Measurements from ENCODE around the gene PRPF38B.
"Not testable (repeated sequence)": the region's sequence is repeated elsewhere in the genome, so short reads cannot be mapped to it uniquely, and the experiment has no call there.

PRPF38B gene, protein sequence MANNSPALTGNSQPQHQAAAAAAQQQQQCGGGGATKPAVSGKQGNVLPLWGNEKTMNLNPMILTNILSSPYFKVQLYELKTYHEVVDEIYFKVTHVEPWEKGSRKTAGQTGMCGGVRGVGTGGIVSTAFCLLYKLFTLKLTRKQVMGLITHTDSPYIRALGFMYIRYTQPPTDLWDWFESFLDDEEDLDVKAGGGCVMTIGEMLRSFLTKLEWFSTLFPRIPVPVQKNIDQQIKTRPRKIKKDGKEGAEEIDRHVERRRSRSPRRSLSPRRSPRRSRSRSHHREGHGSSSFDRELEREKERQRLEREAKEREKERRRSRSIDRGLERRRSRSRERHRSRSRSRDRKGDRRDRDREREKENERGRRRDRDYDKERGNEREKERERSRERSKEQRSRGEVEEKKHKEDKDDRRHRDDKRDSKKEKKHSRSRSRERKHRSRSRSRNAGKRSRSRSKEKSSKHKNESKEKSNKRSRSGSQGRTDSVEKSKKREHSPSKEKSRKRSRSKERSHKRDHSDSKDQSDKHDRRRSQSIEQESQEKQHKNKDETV

DNA sequence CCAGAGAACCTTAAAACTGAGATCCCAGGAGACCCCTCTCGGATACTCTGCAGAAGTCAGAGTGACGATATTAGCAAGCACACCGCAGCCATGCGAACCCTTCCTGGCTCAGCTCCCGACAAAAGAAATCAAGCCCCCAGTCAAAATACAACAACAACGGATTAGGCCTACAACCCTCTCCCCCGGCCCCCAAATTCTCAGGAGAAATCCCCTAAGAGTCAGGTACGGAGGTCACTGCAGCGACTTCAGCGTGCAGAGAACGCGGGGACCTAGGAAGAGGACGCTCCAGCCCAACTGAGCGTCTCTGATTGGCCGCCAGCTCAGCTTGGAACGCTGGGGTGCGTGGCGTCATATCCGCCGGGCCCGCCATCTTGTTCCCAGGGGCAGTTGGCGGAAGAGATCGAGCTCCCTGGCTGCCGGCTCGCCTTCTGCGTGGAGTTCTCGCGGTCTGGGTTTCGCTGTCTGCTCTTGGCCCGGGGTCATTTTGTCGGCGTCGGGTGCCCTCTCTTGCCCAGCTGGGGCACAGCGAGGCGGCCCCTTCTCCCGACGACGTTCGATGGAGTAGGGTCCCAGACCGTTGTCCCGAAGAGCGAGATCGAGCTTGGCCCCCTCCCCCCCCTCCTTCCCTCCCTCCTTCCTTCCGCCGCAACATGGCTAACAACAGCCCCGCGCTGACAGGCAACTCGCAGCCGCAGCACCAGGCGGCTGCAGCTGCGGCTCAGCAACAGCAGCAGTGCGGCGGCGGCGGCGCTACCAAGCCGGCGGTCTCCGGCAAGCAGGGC lies at the start of gene PRPF38B:
Gene PRPF38B (plus strand): TSS at position 369 of the 782 bp plus-strand sequence. CDS start 282 bp downstream, at position 651.
- DNase-seq: peak; percentile 91

- peak; percentile 58 for DNase-seq
These were observed 48.4 kb upstream of the PRPF38B start for GRCh38 chr1:108643492-108644335.

DNA sequence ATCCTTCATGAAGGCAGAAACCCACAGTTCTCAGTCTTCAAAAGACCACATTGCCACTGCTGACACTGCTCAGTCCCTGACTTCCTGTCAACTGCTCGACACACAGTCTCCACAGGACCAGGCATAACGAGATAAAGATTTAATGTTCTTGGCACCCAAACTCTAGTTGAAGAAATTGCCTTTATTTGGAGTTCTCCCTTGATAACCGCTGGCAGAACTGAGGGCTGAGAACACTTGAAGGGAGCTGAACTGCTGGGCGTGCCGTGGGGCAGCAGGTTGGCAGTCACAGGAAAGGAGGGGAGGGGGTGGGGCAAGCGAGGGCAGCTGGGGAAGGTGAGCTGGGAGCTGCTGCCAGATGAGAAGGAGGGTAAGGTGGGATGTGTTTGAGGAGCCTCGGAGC lies 47.1 kb upstream of the PRPF38B start:
- peak; percentile 48 for DNase-seq

DNA sequence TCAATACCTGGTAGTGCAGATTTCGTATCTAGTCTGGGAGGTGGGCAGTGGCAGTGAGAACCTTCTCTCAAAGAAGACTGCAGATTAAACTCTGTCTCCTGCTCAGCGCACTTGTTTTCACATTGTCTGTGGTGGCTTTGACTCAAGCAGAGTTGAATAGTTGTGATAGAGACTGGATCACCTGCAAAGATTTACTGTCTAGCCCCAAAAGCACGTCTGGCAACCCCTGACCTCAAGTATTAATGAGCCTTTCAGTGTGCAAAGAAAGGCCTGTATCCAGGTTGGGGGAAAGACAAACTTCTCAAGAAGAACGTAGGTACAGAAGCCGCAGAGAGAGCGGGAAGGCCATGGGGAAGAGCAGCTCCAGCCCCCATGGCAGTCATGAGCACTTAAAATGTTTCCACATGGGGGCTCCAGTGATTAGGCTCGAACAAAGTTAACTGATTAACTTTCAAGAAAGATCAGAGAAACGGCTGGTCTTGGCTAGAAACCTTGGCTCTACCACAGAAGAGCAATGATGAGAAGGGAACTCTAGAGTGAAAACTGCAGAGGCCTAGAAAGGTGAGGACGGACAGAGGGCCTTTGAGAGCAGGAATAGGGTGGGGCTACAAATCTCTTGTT lies 46.4 kb upstream of the PRPF38B start:
- DNase-seq: no peak

DNA sequence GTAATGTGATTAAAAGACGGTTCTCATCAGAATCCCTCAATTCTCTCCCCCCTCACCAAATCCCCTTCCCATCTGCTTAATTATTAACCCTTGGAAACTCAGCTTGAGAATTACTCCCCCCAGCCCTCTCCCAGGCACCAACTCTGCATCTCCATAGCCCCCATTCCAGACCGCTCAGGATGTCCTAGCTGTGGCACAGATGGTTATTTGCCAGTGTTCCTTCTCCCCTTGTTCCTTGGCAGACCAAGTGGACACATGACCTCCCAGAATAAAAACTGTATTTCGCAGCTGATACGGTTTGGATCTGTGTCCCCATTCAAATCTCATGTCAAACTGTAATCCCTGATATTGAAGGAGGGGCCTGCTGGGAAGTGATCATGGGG lies 45.9 kb upstream of the PRPF38B start:
- no peak for DNase-seq

DNA sequence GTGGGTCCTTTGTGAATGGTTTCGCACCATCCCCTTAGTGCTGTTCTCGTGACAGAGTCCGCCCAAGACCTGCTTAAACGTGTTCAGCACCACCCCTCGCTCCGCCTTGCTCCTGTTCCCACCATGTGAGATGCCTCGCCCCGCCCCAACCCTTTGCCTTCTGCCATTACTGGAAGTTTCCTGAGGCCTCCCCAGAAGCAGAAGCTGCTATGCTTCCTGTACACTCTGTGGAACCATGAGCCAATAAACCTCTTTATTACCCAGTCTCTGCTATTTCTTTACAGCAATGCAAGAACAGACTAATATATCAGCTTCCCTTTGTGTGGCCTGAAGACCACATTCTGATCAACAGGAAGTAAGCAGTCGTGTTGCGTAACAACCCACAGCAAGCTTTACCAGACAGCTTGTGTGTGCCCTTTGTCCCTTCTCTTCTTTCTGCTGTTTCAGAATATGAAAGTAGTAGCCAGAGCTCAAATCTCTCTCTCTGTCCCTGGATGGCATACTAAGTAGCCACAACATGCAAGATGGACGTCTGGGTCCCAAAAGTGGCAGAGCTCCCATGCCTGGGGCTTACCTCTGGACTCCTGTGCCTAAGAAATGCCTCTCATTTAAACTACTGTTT lies 45.4 kb upstream of the PRPF38B start:
- DNase-seq: peak; percentile 87

- DNase-seq: no peak
These were observed 38.5 kb upstream of the PRPF38B start for GRCh38 chr1:108653431-108654105.

- DNase-seq: no peak
These were observed 34.6 kb upstream of the PRPF38B start for GRCh38 chr1:108657356-108658080.

- peak; percentile 80 for DNase-seq
These were observed 31.0 kb upstream of the PRPF38B start, which contains the start of gene HENMT1 for GRCh38 chr1:108661030-108661609. Gene HENMT1 (minus strand): TSS chr1:108661093. CDS start chr1:108659884, 1,209 bp downstream.

DNA sequence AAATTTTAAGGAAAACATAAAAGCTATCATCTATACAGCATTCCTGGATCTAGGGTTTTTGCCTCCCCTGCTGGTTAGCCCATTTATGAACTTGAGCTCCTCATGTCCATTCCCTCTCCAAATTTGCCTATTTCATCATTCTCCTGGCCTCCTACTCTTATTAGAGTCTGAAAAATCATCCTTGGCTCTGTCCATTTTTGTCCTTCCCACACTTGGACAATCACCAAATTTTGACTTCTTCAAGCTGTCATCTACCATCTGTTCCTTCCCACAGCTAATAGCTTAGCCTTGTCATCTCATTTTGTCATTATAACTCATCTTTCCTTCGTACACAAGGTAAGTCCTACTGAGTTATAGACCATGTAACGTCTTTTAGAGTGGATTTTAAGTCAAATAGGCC lies 29.0 kb upstream of the PRPF38B start:
- DNase-seq: no peak

DNA sequence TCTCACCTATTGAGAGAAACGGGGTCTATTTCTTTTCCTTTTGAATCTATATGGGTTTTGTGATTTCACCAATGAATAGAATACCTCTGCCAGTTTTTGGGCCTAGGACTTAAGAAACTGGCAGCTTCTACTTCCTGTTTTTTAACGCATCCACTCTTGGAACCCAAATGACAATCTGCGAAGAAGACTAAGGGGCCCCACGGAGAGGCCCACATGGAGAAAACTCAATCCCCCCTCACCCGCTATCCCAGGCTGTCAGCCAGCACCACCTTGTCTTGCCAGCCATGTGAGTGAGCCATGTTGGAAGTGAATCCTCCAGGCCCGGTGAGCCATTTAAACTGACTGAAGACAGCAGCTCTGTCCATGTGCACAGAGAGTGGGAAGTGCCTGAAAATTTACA lies 27.6 kb upstream of the PRPF38B start:
- no peak for DNase-seq

GRCh38 chr1:108665067-108665466 lies 27.0 kb upstream of the PRPF38B start:
- DNase-seq: no peak

GRCh38 chr1:108665771-108666170 lies 26.3 kb upstream of the PRPF38B start:
- no peak for DNase-seq

DNA sequence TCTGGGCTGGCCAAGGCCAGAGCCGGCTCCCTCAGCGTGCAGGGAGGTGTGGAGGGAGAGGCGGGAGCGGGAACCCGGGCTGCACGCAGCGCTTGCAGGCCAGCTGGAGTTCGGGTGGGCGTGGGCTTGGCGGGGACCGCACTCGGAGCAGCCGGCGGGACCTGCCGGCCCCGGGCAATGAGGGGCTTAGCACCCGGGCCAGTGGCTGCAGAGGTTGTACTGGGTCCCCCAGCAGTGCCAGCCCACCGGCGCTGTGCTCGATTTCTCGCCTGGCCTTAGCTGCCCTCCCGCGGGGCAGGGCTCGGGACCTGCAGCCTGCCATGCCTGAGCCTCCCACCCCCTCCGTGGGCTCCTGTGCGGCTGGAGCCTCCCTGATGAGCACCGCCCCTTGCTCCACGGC lies 24.7 kb upstream of the PRPF38B start:
- not testable (repeated sequence) for DNase-seq

DNA sequence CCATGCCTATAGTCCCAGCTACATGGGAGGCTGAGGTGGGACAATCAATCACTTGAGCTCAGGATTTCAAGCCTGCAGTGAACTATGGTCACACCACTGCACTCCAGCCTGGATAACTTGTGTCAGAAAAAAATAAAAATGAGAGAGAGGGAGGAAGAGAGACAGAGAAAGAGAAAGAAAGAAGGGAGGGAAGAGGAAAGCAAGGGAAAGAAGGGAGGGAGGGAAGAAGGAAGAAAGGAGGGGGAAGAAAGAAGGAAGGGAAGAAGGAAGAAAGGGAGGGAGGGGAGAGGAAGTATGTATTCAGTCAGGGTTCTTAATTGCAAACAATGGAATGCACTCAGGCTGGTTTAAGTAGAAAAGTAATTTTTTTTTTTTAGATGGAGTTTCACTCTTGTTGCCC lies 23.3 kb upstream of the PRPF38B start:
- DNase-seq: no peak

DNA sequence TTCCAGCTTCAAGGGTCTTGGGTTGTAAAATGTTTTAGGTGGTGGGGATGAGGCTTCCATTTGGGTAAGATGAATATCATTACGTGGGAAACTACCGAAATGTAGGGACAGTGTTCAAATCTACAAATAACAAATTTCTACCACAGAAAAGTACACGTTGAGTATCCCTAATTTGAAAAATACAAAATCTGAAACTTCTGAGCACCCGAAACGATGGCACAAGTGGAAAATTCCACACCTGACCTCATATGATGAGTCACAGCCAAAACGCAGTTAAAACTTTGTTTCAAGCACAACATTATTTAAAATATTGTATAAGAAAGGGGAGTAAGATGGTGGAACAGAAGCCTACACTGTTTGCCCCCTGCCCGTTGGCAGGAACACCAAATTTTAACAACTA lies 22.4 kb upstream of the PRPF38B start:
- DNase-seq: no peak

GRCh38 chr1:108670131-108670773 lies 21.9 kb upstream of the PRPF38B start:
- DNase-seq: no peak

DNA sequence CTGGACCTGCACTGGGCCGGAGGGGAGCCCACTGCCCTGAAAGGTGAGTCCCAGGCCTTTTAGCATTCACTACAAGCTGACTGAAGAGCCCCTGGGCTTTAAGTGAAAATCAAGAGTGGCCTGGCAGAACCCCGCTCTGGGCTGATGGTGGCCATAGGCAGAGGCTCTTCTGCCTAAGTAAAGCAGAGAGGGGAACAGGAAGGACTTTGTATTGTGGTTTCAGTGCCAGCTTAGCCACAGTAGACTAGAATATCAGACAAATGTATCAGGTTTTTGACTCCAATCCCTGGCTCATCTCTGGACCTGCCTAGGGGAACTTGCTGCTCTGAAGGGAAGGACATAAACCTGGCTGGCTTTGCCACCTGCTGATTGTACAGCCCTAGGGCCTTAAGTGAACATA lies 21.0 kb upstream of the PRPF38B start:
- no peak for DNase-seq

GRCh38 chr1:108678706-108679105 lies 13.4 kb upstream of the PRPF38B start:
- DNase-seq: no peak

Measured in CD4-positive, alpha-beta T cell treated with Interferon gamma for 1 hour (primary cell).